Activated CD8-positive, alpha-beta T cell treated with anti-CD3 and anti-CD28 coated beads, Interleukin-2, amount 10 ng/mL, durations not matched to agents 7 days and 5 days (primary cell): ENCODE measurements around the gene CDK11B. TPM values are rescaled to one million over a fixed set of nuclear protein-coding genes. Genes with fewer than 3 reads are reported as not detected.
A peak's percentile ranks its signal among the peaks of the same experiment; 100 is the strongest.
"Not testable (repeated sequence)": the region's sequence is repeated elsewhere in the genome, so short reads cannot be mapped to it uniquely, and the experiment has no call there.

ENCODE experiments used
- ATAC-seq: fragments of 150-1000 bp; cut with Tn5 transposase; one replicate; pipeline ENCODE4 v1.10.0; 2021; ENCODE audit warnings: moderate library complexity
- CTCF ChIA-PET: fragments of 350-600 bp; sonication (Branson Sonifier 250); formaldehyde crosslinking; loops from one replicate; lab custom pipeline; 2021; ENCODE audit warnings: antibody characterized with exemption; lab: Charles Lee
- POLR2A ChIA-PET: fragments of 350-600 bp; sonication (Branson Sonifier 250); formaldehyde crosslinking; loops from one replicate; lab custom pipeline; 2021; ENCODE audit warnings: antibody characterized with exemption; lab: Charles Lee
- DNase-seq: peaks from one replicate; pipeline ENCODE4 v3.0.0-alpha.2; 2020
- H3K27ac Mint-ChIP-seq: one replicate; pipeline ENCODE4 v1.8.0; 2021; ENCODE audit warnings: mild to moderate bottlenecking, mixed read lengths
- H3K27me3 Mint-ChIP-seq: one replicate; pipeline ENCODE4 v1.8.0; 2021; ENCODE audit warnings: low read depth, mixed read lengths
- H3K36me3 Mint-ChIP-seq: one replicate; pipeline ENCODE4 v1.8.0; 2021; ENCODE audit warnings: low read depth, mixed read lengths
- H3K4me1 Mint-ChIP-seq: one replicate; pipeline ENCODE4 v1.8.0; 2021; ENCODE audit warnings: low read depth, mixed read lengths
- H3K4me3 Mint-ChIP-seq: one replicate; pipeline ENCODE4 v1.8.0; 2021; ENCODE audit warnings: mild to moderate bottlenecking, mixed read lengths
- H3K9me3 Mint-ChIP-seq: one replicate; pipeline ENCODE4 v1.8.0; 2022; ENCODE audit warnings: mixed read lengths; ENCODE audit not compliant: insufficient read depth
- total RNA-seq, 2 experiments: library from RNA; stranded (reverse); gene quantifications; one replicate each; pipeline ENCODE4 v1.2.3, GENCODE V29; 2021

CDK11B gene
- total RNA-seq = 10 to 100 TPM; 35.4 to 39.5 TPM

- H3K36me3 Mint-ChIP-seq = peaks cover 17% of the 10 kb centered on the region
- ChIA-PET POLR2A (interaction anchor here (0.9 kb wide), 1 partner anchor 20 kb away, joined by 4 read pairs; no protein-coding TSS in a partner anchor), CTCF (interaction anchor here (0.9 kb wide), 1 partner anchor 20 kb away, joined by 3 read pairs; no protein-coding TSS in a partner anchor)
- peak within 1 kb of the TSS; percentile 95 for H3K4me3 Mint-ChIP-seq
- peak within 1 kb of the TSS; percentile 99 for H3K27ac Mint-ChIP-seq
- DNase-seq (peak; percentile 98), ATAC-seq (peak; percentile 97)
- H3K4me1 Mint-ChIP-seq, H3K9me3 Mint-ChIP-seq, H3K27me3 Mint-ChIP-seq: not testable (repeated sequence)
These were observed at the start of gene CDK11B for GRCh38 chr1:1658583-1659549. CDK11B (minus strand) TSS chr1:1659004; CDS start chr1:1657485, 1,519 bp downstream.

- DNase-seq, H3K36me3 Mint-ChIP-seq, ATAC-seq, CTCF ChIA-PET, POLR2A ChIA-PET, H3K4me1 Mint-ChIP-seq, H3K4me3 Mint-ChIP-seq, H3K9me3 Mint-ChIP-seq, H3K27me3 Mint-ChIP-seq, H3K27ac Mint-ChIP-seq: not testable (repeated sequence)
These were observed 49.1 kb upstream of the CDK11B start for GRCh38 chr1:1707897-1708296.

- ATAC-seq, H3K27me3 Mint-ChIP-seq, H3K9me3 Mint-ChIP-seq, CTCF ChIA-PET, H3K4me3 Mint-ChIP-seq, POLR2A ChIA-PET, H3K4me1 Mint-ChIP-seq, H3K27ac Mint-ChIP-seq, DNase-seq, H3K36me3 Mint-ChIP-seq: not testable (repeated sequence)
These were observed 48.4 kb upstream of the CDK11B start for GRCh38 chr1:1707241-1707640.

- H3K36me3 Mint-ChIP-seq, ATAC-seq, H3K27ac Mint-ChIP-seq, DNase-seq, H3K27me3 Mint-ChIP-seq, POLR2A ChIA-PET, CTCF ChIA-PET, H3K9me3 Mint-ChIP-seq, H3K4me3 Mint-ChIP-seq, H3K4me1 Mint-ChIP-seq: not testable (repeated sequence)
These were observed 46.8 kb upstream of the CDK11B start for GRCh38 chr1:1705623-1706022.

GRCh38 chr1:1704284-1704957 is 45.6 kb upstream of the CDK11B start:
- CTCF ChIA-PET, POLR2A ChIA-PET, H3K27me3 Mint-ChIP-seq, DNase-seq, H3K9me3 Mint-ChIP-seq, ATAC-seq, H3K4me3 Mint-ChIP-seq, H3K36me3 Mint-ChIP-seq, H3K27ac Mint-ChIP-seq, H3K4me1 Mint-ChIP-seq: not testable (repeated sequence)

GRCh38 chr1:1703796-1704195 is 45.0 kb upstream of the CDK11B start:
- no peak overlapping the region for H3K4me3 Mint-ChIP-seq
- no peaks in the 10 kb centered on the region for H3K9me3 Mint-ChIP-seq
- no peaks in the 10 kb centered on the region for H3K4me1 Mint-ChIP-seq
- ChIA-PET CTCF (no interaction called here), POLR2A (no interaction called here)
- no peaks in the 10 kb centered on the region for H3K27me3 Mint-ChIP-seq
- ATAC-seq (no peak), DNase-seq (no peak)
- H3K27ac Mint-ChIP-seq = no peak overlapping the region
- peaks cover 7% of the 10 kb centered on the region for H3K36me3 Mint-ChIP-seq

- ATAC-seq, H3K4me3 Mint-ChIP-seq, H3K4me1 Mint-ChIP-seq, DNase-seq, H3K27me3 Mint-ChIP-seq, CTCF ChIA-PET, H3K9me3 Mint-ChIP-seq, POLR2A ChIA-PET, H3K36me3 Mint-ChIP-seq, H3K27ac Mint-ChIP-seq: not testable (repeated sequence)
These were observed 43.7 kb upstream of the CDK11B start for GRCh38 chr1:1702506-1702905.

GRCh38 chr1:1700557-1700956 is 41.8 kb upstream of the CDK11B start:
- POLR2A ChIA-PET, H3K27me3 Mint-ChIP-seq, ATAC-seq, H3K36me3 Mint-ChIP-seq, H3K27ac Mint-ChIP-seq, H3K9me3 Mint-ChIP-seq, CTCF ChIA-PET, H3K4me1 Mint-ChIP-seq, H3K4me3 Mint-ChIP-seq, DNase-seq: not testable (repeated sequence)

GRCh38 chr1:1700067-1700466 is 41.3 kb upstream of the CDK11B start:
- CTCF ChIA-PET, POLR2A ChIA-PET, H3K27ac Mint-ChIP-seq, H3K36me3 Mint-ChIP-seq, DNase-seq, H3K9me3 Mint-ChIP-seq, H3K27me3 Mint-ChIP-seq, H3K4me1 Mint-ChIP-seq, H3K4me3 Mint-ChIP-seq: not testable (repeated sequence)
- peak; percentile 37 for ATAC-seq

GRCh38 chr1:1699061-1699460 is 40.3 kb upstream of the CDK11B start:
- H3K36me3 Mint-ChIP-seq, H3K4me3 Mint-ChIP-seq, DNase-seq, CTCF ChIA-PET, ATAC-seq, H3K27ac Mint-ChIP-seq, H3K27me3 Mint-ChIP-seq, H3K9me3 Mint-ChIP-seq, H3K4me1 Mint-ChIP-seq, POLR2A ChIA-PET: not testable (repeated sequence)

GRCh38 chr1:1697358-1698183 is 38.8 kb upstream of the CDK11B start:
- ATAC-seq, DNase-seq, POLR2A ChIA-PET, H3K4me3 Mint-ChIP-seq, H3K4me1 Mint-ChIP-seq, H3K36me3 Mint-ChIP-seq, CTCF ChIA-PET, H3K27me3 Mint-ChIP-seq, H3K9me3 Mint-ChIP-seq, H3K27ac Mint-ChIP-seq: not testable (repeated sequence)
